GM13977 (cell line): ENCODE results near the gene CALD1.

Experiments
- DNase-seq: peaks from one replicate; pipeline ENCODE4 v3.0.0; 2012; ENCODE audit warnings: low spot score
- CTCF ChIP-seq: IDR thresholded peaks from 2 replicates; pipeline ENCODE4 v1.5.1; 2012; ENCODE audit warnings: mild to moderate bottlenecking, control low read depth; ENCODE audit not compliant: insufficient read depth; ENCODE audit errors: extremely low read depth, missing control alignments
- in situ Hi-C: fragments of 300-500 bp; cut with MboI; formaldehyde crosslinking; loops from one replicate; pipeline ENCODE4 v1.12.0; 2022; ENCODE audit warnings: low sequenced_read_pairs, low pct_unique_long_range_greater_than_20kb, mixed read lengths, inconsistent platforms; ENCODE audit not compliant: unreplicated experiment

CALD1 gene

DNA sequence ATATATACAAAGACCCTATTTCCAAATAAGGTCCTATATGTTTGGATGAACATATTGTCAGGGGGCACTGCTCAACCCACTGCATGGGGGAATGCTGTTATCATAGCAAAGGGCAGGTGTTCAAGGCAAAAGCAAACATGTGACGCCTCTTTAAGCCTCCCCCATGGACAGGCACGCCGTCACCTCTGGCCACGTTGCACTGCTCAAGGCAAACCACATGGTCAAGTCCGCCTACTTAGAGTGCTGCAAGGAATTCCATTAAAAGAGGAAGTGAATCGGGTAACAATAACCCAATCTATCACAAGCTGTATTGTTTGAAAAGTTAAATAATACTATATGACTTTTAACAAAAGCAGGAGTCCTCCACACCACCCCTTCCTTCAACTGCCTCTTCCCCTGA, 8.8 kb upstream of the CALD1 start:
- in situ Hi-C loops = no loop called here
- no peak for TF ChIP-seq CTCF
- no peak for DNase-seq

- TF ChIP-seq CTCF = no peak
These were observed 8.3 kb upstream of the CALD1 start for GRCh38 chr7:134771111-134771510.

GRCh38 chr7:134771889-134772288, 7.5 kb upstream of the CALD1 start:
- TF ChIP-seq CTCF = no peak
- in situ Hi-C loops = no loop called here
- no peak for DNase-seq

More at GRCh38 chr7:134771111-134771510, 8.3 kb upstream of the CALD1 start:
- in situ Hi-C loops = no loop called here
- DNase-seq = no peak

- DNase-seq = no peak
- TF ChIP-seq CTCF = no peak
- in situ Hi-C loops = no loop called here
These were observed 7.0 kb upstream of the CALD1 start for GRCh38 chr7:134772401-134772800.

- in situ Hi-C loops = no loop called here
- no peak for TF ChIP-seq CTCF
- no peak for DNase-seq
These were observed 6.3 kb upstream of the CALD1 start for GRCh38 chr7:134773164-134773563.

DNA sequence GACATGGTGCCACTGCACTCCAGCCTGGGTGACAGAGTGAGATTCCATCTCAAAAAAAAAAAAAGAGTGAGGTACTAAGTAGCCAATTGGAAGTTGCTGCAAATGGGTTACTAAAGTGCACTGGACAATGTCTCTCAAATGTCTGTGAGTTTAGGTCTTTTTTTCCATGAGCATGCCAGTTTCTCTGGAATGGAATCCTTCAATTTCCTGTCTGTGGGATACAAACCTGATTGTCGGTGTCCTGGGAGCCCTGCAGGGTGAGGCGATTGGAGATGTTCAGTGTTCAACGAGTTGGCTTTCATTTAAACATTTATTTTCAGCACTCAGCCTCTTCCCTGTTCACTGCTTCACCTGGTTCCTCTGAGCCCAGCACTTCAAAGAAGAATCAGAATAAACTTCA, 5.3 kb upstream of the CALD1 start:
- no peak for TF ChIP-seq CTCF
- DNase-seq = no peak
- in situ Hi-C loops = no loop called here

DNA sequence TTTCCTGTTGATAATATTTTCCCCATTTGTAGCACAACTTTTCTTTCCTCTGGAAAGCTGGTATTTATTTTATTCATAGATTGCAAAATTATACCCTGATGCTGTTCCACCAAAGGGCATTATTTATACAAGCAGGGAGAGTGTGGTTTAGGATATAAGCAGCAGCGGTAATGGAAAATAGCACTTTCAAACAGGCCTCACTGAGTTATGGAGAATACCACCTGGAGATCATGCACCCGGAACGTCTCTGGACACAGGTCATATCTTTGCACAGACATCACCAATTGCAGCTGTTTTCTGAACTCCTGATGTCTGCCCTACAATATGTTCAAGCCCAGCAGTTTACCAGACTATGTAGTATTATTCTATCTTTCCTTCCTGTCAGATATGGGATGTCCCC, 2.0 kb upstream of the CALD1 start:
- in situ Hi-C loops = no loop called here
- no peak for TF ChIP-seq CTCF
- no peak for DNase-seq
